GM12872 (cell line): ENCODE measurements around the gene DKK1.

ENCODE experiments used
- TF ChIP-seq, protein P1 (sequence below): IDR thresholded peaks from 3 replicates; pipeline ENCODE4 v1.5.1; 2011; ENCODE audit warnings: low read depth, mild to moderate bottlenecking, low read length, moderate library complexity; ENCODE audit not compliant: insufficient read depth

Gene DKK1

DNA sequence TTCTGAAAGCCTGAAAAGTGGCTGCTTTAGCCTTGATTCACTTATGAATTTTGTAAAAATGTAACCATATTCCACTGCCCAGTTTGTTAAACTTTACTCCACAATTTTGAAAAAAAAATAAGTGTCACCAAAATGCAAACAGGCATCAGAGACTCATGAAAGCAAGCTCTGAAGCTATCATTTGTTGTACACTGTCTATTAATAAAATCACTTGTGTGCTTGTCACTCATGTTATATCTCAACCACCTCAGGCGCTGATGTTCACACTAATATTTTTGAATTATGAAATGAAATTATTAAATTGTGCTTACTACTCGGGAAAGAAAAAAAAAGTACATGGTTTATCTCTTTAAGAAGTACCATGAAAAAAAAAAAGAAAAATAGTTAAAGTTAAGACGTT lies 34.5 kb upstream of the DKK1 start:
- TF ChIP-seq, protein P1, sequence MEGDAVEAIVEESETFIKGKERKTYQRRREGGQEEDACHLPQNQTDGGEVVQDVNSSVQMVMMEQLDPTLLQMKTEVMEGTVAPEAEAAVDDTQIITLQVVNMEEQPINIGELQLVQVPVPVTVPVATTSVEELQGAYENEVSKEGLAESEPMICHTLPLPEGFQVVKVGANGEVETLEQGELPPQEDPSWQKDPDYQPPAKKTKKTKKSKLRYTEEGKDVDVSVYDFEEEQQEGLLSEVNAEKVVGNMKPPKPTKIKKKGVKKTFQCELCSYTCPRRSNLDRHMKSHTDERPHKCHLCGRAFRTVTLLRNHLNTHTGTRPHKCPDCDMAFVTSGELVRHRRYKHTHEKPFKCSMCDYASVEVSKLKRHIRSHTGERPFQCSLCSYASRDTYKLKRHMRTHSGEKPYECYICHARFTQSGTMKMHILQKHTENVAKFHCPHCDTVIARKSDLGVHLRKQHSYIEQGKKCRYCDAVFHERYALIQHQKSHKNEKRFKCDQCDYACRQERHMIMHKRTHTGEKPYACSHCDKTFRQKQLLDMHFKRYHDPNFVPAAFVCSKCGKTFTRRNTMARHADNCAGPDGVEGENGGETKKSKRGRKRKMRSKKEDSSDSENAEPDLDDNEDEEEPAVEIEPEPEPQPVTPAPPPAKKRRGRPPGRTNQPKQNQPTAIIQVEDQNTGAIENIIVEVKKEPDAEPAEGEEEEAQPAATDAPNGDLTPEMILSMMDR, result no peak

DNA sequence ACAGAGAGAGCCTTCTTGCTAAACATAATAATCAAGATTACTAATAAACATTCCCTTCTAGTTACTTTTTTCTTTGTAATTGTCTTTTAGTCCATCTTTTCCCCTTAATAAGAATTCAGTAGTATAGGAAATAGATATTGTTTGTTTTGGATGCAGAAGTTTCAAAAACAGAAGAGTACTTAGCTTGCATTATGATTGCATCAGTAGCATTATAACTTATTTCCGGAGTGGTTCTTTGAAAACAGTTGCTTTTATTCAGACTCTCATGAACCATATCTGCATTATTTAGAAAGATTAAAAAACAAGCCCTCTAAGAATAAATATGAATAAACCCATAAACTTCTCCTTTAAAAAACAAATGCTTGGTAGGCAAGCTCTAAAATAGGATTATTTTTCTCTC lies 34.0 kb upstream of the DKK1 start:
- TF ChIP-seq, protein P1, result no peak

DNA sequence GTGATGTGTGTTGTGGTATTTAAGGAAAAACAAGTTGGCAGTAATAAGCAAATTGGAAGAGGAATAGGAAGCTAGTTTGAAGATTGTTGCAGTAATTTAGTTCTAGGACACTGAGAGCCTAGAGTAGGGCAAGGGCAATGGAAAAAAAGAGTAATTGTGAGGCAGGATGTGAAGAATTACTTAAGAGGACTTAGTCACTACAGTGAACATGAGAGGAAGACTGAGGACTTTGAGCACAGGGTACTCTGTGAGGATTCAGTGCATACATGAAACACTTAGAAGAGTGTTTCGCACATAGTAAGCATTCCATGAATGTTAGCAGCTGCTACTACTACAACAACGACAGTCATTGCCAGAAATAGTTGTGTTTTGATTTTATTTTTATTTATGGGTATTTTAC lies 30.9 kb upstream of the DKK1 start:
- TF ChIP-seq, protein P1, result no peak

DNA sequence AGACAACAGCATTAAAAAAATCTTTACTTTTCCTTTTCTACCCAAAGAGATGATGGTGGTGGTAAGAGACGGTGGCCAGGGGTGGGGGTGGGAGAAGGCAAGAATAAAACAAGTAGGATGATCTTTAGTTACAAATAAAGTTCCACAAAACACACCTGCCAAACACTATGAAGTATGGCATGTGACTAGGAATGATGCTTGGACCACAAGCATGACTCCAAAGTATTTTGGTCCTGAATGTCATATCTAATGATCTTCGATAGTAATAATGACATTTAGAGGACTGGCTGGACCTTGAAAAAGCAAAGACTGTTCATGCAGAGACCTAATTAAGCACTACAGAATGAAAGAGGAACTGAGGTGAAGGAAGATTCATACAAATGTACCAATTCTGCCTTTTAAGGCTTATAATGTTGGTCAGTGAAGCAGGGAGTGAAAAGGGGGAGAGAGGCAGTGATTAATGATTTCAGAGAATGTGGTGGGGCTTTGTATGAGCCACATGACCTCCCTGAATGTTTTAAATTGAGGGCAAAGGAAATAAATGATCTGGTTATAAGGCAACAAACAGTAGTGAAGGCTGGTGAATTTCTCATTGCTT lies 29.6 kb upstream of the DKK1 start:
- TF ChIP-seq, protein P1, result no peak

DNA sequence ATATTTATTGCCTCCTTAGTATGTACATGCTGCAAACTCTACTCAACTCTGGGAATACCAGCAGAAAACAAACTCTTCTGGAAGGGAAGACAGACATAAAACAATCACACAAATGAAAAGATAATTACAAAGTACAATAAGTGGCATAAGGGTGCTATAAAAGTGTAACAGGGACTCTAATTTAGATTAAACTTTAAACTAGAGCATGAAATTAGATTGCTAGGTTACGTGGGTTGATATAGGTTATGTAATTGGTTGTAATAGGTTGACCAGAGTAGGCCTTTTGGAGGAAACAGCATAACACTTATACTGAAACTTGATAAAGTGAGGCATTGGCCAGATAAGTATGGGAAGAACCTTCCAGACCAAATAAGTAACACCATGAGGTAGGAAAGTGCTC lies 26.2 kb upstream of the DKK1 start:
- TF ChIP-seq, protein P1, result no peak

DNA sequence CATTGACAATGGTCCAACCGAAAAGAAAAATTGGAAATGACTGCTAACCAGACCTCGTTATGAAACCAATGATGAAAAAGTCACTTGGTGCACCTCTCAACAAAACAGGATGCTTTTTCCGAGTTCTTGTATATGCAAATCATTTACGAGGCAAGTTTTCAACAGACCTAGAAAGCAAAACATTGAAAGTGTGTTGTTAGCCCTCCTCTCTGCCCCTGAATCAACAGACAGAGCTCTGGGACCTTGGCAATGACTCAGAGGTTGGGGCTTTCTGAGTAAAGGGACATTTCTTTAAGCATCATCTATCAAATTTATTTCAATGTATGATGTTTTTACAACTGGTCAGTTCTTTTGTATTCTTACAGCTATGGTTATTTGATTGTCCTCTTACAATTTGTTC lies 16.3 kb upstream of the DKK1 start:
- TF ChIP-seq, protein P1, result no peak

DNA sequence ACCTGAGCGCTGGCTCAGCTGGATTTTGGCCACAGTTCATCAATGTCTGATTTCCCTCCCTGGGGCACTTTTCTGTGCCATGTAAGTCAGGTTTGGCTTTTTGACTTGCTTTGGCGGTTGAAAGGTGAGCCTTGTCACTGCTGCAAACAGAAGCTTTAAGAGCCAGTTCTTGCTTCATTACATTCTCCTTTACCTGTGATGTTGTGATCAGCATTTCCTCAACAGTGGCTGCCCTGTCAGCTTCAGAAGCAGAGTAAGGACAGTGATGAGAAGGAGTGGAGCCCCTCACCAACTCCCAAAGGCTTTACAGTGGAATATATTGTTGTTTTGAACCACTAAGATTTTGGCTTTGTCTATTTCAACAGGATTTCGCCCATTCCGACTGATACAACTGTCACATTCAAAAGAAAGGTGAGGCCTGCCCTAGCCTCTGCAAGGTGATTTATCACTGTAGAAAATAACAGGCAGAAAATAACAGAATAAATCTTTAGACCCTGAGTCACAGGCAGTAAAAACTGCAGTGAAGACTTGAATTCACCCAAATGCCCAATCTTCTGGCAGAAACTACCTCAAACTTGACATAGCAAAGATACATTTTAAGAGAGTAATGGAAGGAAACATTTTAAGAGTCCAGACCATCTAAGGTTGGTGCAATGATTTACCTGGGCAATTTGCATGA lies 13.3 kb upstream of the DKK1 start:
- TF ChIP-seq, protein P1, result no peak
